Glutamatergic neuron (in vitro differentiated cells): ENCODE measurements around the gene ACTA1. TPM values are rescaled to one million over a fixed set of nuclear protein-coding genes. Genes with fewer than 3 reads are reported as not detected.

Experiments
- DNase-seq: peaks from one replicate; pipeline ENCODE4 v3.0.0; 2022
- H3K27ac Mint-ChIP-seq: one replicate; pipeline ENCODE4 v1.8.0; 2020; ENCODE audit warnings: mild to moderate bottlenecking, mixed read lengths, inconsistent platforms; ENCODE audit not compliant: unreplicated experiment
- H3K27me3 Mint-ChIP-seq: one replicate; pipeline ENCODE4 v1.8.0; 2020; ENCODE audit warnings: mild to moderate bottlenecking, moderate library complexity, mixed read lengths, inconsistent platforms; ENCODE audit not compliant: unreplicated experiment
- H3K36me3 Mint-ChIP-seq: one replicate; pipeline ENCODE4 v1.8.0; 2020; ENCODE audit warnings: mild to moderate bottlenecking, mixed read lengths, inconsistent platforms; ENCODE audit not compliant: unreplicated experiment
- H3K4me1 Mint-ChIP-seq: one replicate; pipeline ENCODE4 v1.8.0; 2020; ENCODE audit warnings: mild to moderate bottlenecking, low read depth, mixed read lengths, inconsistent platforms; ENCODE audit not compliant: unreplicated experiment
- H3K4me3 Mint-ChIP-seq: one replicate; pipeline ENCODE4 v1.8.0; 2020; ENCODE audit warnings: mild to moderate bottlenecking, mixed read lengths, inconsistent platforms; ENCODE audit not compliant: unreplicated experiment
- H3K9me3 Mint-ChIP-seq: one replicate; pipeline ENCODE4 v1.8.0; 2020; ENCODE audit warnings: mild to moderate bottlenecking, moderate library complexity, mixed read lengths, inconsistent platforms; ENCODE audit not compliant: unreplicated experiment
- CTCF ChIP-seq: fragments of 200-600 bp; sonication (generic); IDR thresholded peaks from one replicate; pipeline ENCODE4 v1.5.0; 2021; ENCODE audit not compliant: partially characterized antibody, unreplicated experiment
- total RNA-seq: library from RNA; stranded (reverse); fragmentation: NEBNext Ultra II Directional; extraction: Animal tissue kit (Norgen Biotek cat#: 25700); gene quantifications from one replicate; pipeline ENCODE4 v1.2.1, GENCODE V29; 2021; ENCODE audit not compliant: unreplicated experiment

Gene ACTA1
- total RNA-seq, 1 donor from 2014 or later: 1.9 TPM

- Mint-ChIP-seq H3K36me3 (no peaks in the 10 kb centered on the region), H3K9me3 (no peaks in the 10 kb centered on the region), H3K27me3 (no peaks in the 10 kb centered on the region), H3K4me1 (no peaks in the 10 kb centered on the region), H3K27ac (no peak overlapping the region), H3K4me3 (no peak overlapping the region)
- no peak for TF ChIP-seq CTCF
- no peak for DNase-seq
Measured at GRCh38 chr1:229454056-229454455, 20.2 kb upstream of the ACTA1 start.

GRCh38 chr1:229452956-229453801 lies 19.3 kb upstream of the ACTA1 start:
- Mint-ChIP-seq H3K9me3 (no peaks in the 10 kb centered on the region), H3K27ac (no peak overlapping the region), H3K4me3 (no peak overlapping the region), H3K36me3 (no peaks in the 10 kb centered on the region), H3K4me1 (no peaks in the 10 kb centered on the region), H3K27me3 (no peaks in the 10 kb centered on the region)
- DNase-seq: no peak
- no peak for TF ChIP-seq CTCF

DNA sequence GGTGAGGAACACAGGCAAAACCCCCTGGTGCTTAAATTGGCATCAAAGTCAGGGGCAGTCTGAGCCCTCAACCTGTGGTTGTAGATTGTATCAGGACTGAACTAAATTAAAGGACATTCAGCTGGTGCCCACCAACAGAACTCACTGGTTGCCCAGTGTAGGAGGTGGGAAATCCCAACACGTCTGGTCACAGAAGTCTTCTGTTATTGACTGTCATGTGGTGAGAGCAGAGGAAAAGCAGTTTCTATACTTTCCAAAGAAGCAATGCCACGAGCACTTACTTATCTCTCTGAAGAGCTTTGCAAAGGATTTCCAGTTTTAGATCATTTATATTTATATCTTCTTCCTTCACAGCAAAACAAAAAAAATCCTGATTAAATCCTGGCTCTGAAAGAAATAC lies 15.0 kb upstream of the ACTA1 start:
- no peak for TF ChIP-seq CTCF
- H3K27ac Mint-ChIP-seq: no peak overlapping the region
- H3K4me1 Mint-ChIP-seq: no peaks in the 10 kb centered on the region
- no peak for DNase-seq
- H3K27me3 Mint-ChIP-seq: peaks cover 3% of the 10 kb centered on the region
- H3K4me3 Mint-ChIP-seq: no peak overlapping the region
- no peaks in the 10 kb centered on the region for H3K9me3 Mint-ChIP-seq
- H3K36me3 Mint-ChIP-seq: no peaks in the 10 kb centered on the region

DNA sequence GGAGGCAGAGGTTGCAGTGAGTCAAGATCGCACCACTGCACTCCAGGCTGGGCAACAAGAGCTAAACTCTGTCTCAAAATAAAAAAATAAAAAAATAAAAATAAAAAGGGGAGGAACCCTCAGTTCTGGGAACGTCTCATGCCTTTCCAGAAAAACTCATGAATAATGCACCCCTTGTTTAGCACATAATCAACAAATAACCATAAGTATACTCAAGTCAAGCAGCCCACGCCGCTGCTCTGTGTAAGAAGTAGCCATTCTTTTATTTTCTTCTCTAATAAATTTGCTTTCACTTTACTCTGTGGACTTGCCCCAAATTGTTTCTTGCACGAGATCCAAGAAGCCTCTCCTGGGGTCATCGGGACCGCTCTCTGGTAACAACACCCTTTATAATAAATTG lies 14.5 kb upstream of the ACTA1 start:
- H3K4me1 Mint-ChIP-seq: no peaks in the 10 kb centered on the region
- no peak overlapping the region for H3K4me3 Mint-ChIP-seq
- no peak for DNase-seq
- peaks cover 3% of the 10 kb centered on the region for H3K27me3 Mint-ChIP-seq
- no peaks in the 10 kb centered on the region for H3K9me3 Mint-ChIP-seq
- H3K27ac Mint-ChIP-seq: no peak overlapping the region
- no peak for TF ChIP-seq CTCF
- H3K36me3 Mint-ChIP-seq: no peaks in the 10 kb centered on the region

- Mint-ChIP-seq H3K9me3 (no peaks in the 10 kb centered on the region), H3K27me3 (peaks cover 3% of the 10 kb centered on the region), H3K27ac (no peak overlapping the region), H3K4me3 (no peak overlapping the region), H3K4me1 (no peaks in the 10 kb centered on the region), H3K36me3 (no peaks in the 10 kb centered on the region)
- TF ChIP-seq CTCF: no peak
- DNase-seq: no peak
Measured at GRCh38 chr1:229447809-229448252, 13.9 kb upstream of the ACTA1 start.
